ENCODE results near the gene MAD1L1.

Gene MAD1L1

GRCh38 chr7:1953199-1954190 lies 279.2 kb downstream of the MAD1L1 start:
- no peak for DNase-seq (ENCODE audit: low spot score)

GRCh38 chr7:1952781-1953180 lies 280.0 kb downstream of the MAD1L1 start:
- DNase-seq (ENCODE audit: low spot score) = no peak

GRCh38 chr7:1952169-1952760 lies 280.5 kb downstream of the MAD1L1 start:
- no peak for DNase-seq (ENCODE audit: low spot score)

GRCh38 chr7:1951600-1951999 lies 281.1 kb downstream of the MAD1L1 start:
- DNase-seq (ENCODE audit: low spot score) = no peak

GRCh38 chr7:1951159-1951536 lies 281.6 kb downstream of the MAD1L1 start:
- peak; percentile 38 for DNase-seq (ENCODE audit: low spot score)

GRCh38 chr7:1950452-1951158 lies 282.1 kb downstream of the MAD1L1 start:
- no peak for DNase-seq (ENCODE audit: low spot score)

- no peak for DNase-seq (ENCODE audit: low spot score)
These were observed 282.7 kb downstream of the MAD1L1 start for GRCh38 chr7:1950066-1950451.

GRCh38 chr7:1949681-1950055 lies 283.1 kb downstream of the MAD1L1 start:
- DNase-seq (ENCODE audit: low spot score) = no peak

- DNase-seq (ENCODE audit: low spot score) = no peak
These were observed 283.7 kb downstream of the MAD1L1 start for GRCh38 chr7:1948887-1949680.

- no peak for DNase-seq (ENCODE audit: low spot score)
These were observed 284.4 kb downstream of the MAD1L1 start for GRCh38 chr7:1948301-1948796.

- DNase-seq (ENCODE audit: low spot score) = no peak
These were observed 285.0 kb downstream of the MAD1L1 start for GRCh38 chr7:1947586-1948217.

GRCh38 chr7:1946773-1947450 lies 285.8 kb downstream of the MAD1L1 start:
- no peak for DNase-seq (ENCODE audit: low spot score)

- DNase-seq (ENCODE audit: low spot score) = no peak
These were observed 286.5 kb downstream of the MAD1L1 start for GRCh38 chr7:1946025-1946772.

- no peak for DNase-seq (ENCODE audit: low spot score)
These were observed 287.2 kb downstream of the MAD1L1 start for GRCh38 chr7:1945558-1945957.

GRCh38 chr7:1944619-1945210 lies 288.0 kb downstream of the MAD1L1 start:
- DNase-seq (ENCODE audit: low spot score) = no peak

- peak; percentile 50 for DNase-seq (ENCODE audit: low spot score)
These were observed 288.7 kb downstream of the MAD1L1 start for GRCh38 chr7:1943933-1944618.

- DNase-seq (ENCODE audit: low spot score) = no peak
These were observed 289.4 kb downstream of the MAD1L1 start for GRCh38 chr7:1943326-1943725.

GRCh38 chr7:1942941-1943289 lies 289.8 kb downstream of the MAD1L1 start:
- no peak for DNase-seq (ENCODE audit: low spot score)
